NCI-H345 treated with DMSO at 0.1 percent for 48 hours (cell line): ENCODE results near the gene GNG12.

ENCODE experiments used
- DNase-seq: peaks from one replicate; lab custom pipeline; 2025; ENCODE audit not compliant: unreplicated experiment; lab: John Stamatoyannopoulos, UW

GNG12 gene

DNA sequence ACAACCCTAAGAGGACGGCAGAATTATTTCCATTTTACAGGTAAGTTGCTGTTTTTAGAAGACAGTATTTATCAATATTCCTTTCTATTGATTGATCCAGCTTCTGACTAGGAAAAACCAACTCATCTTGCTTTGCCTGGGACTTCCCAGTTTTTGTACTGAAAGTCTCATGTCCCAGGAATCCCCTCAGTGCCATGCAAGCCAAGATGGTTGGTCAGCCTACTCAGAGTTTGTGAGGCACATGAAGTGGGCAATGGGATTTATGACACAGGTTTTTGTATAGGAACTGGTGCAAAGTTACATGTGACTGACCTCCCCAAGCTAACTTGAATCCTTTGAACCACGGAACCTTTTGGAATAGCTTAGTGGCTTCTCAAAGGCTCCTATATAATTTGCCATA lies 45.5 kb downstream of the GNG12 start:
- no peak for DNase-seq

GRCh38 chr1:67785847-67786753 lies 47.2 kb downstream of the GNG12 start:
- DNase-seq = no peak

DNA sequence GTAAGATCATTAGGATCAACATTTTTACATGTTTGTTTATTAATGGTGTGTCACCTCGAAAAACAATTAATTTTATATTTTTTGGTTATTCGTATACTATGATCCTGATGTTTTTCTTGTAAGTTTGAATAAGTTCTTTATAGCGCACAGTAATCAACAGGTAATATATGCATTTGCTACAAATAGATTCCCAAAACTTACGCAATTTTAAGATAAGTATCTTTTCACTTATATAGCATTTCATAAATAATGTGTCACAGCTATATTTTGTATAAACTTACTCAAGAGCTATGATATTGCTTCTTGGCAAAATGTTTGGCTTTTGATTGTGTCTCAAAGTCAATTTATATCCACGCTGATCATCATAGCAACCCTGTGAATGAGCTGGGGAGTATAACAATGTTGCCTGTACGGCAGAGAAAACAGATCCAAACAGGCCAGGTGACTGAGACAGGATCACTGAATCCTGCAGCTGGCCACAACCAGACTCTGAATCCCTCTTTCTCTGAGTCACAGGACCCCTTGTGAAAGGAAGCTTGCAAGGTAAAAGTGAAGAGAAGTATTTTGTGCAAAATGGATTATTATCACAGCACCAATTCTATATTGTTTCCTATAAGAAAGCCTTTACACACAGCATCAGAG lies 48.6 kb downstream of the GNG12 start:
- DNase-seq = no peak

DNA sequence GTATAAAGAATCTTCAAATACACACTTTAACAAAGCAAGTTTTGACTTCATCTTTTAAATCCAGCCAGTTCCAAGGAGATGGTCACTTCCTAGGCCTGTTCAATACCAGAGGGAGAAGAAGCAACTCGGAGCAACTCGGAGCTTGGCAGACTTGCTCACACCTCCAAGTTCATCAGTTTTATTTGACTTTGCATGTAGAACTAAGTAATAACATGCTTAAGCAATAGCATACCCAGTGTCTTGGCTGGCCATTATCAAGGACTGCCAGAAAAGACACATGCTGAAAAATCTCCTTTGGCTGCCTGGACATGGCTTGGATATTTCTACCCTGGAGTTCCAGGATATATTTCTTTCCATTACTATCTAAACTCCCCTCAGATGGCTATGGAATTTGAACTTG lies 52.6 kb downstream of the GNG12 start:
- no peak for DNase-seq

DNA sequence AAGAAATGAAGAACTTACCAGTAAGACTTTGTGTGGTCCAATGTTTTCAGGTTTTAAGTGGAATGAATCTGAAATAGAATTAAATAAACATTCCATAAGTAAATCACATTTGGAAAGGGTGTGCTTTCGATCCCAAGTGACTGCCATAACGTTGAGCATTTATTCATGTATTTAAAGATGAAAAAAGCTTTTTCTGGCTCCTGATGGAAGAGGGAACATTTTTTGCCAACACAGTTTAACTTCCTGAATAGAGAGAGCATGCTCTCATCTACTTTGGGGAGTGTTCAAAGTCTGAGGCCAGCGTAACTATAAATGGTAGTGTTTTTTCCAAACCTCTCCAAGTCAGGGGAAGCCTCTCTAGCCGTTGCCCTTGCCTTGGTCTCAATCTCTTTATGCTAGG lies 55.8 kb downstream of the GNG12 start:
- DNase-seq = no peak

GRCh38 chr1:67777016-67777415 lies 56.3 kb downstream of the GNG12 start:
- no peak for DNase-seq

GRCh38 chr1:67773462-67773861 lies 59.8 kb downstream of the GNG12 start:
- no peak for DNase-seq

DNA sequence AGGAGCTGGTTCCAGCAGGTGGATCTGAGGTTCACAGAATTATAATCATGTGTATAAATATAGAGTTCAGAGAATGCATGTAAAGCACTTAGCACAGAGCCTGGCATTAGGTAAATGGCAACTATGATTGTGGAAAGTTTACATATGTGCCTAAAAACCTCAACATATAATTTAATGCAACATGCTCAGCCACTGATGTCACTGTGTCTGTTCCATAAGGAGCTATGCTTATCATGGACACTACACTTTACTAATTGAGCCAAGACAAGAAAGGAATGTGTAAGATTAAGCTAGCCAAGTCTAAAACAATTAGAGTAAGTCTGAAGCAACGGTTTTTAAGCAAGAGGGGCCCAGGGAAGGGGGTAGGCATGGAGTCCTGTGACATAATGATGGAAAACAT lies 61.5 kb downstream of the GNG12 start:
- no peak for DNase-seq

GRCh38 chr1:67771152-67771551 lies 62.1 kb downstream of the GNG12 start:
- DNase-seq = no peak

DNA sequence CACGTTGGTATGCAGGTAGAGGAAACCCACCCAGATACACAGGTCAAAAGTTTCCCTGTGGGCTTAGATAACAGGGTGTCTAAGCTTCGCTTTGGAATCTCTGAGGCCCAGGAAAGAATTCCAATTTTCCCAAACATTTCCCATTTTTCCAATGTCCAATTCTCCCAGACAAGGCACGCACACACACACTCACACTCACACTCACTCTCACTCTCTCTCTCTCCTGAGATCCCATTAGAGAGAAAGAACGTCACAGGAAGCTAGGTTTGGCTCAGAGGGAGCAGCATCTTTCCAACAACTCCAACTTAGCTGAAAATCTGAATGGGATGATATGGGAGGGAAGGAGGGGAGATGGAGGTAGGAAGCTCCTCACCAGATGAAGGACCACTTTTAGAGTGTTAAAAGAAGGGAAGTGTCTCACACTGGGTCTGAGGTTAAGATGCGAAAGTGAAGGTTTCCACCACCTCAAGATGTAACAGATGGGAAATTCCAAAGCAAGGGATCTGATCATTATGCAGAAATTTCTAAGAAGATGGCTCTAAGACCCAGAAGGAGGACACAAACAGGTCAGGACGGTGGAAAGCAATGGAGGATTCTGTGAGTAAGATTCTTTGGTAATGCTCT lies 63.5 kb downstream of the GNG12 start:
- DNase-seq = no peak

DNA sequence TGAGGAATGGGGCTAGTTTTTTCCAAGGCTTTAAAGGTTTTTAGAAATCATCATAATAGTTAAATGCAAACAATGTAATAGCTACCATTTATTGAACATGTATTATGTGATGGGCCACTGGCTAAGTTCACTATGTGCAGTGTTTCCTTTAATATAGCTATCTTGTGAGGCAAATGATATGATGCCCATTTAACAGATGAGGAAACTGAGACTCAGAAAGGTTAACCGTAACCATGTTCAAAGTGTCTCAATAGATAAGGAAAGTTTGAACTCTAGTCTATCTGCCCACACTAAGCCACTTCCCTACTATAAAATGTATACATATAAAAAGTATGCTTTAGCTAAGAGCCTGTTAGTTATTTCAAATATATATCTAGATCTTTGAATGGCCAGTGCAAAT lies 64.8 kb downstream of the GNG12 start:
- DNase-seq = no peak

GRCh38 chr1:67767103-67767782 lies 66.0 kb downstream of the GNG12 start:
- DNase-seq = no peak

DNA sequence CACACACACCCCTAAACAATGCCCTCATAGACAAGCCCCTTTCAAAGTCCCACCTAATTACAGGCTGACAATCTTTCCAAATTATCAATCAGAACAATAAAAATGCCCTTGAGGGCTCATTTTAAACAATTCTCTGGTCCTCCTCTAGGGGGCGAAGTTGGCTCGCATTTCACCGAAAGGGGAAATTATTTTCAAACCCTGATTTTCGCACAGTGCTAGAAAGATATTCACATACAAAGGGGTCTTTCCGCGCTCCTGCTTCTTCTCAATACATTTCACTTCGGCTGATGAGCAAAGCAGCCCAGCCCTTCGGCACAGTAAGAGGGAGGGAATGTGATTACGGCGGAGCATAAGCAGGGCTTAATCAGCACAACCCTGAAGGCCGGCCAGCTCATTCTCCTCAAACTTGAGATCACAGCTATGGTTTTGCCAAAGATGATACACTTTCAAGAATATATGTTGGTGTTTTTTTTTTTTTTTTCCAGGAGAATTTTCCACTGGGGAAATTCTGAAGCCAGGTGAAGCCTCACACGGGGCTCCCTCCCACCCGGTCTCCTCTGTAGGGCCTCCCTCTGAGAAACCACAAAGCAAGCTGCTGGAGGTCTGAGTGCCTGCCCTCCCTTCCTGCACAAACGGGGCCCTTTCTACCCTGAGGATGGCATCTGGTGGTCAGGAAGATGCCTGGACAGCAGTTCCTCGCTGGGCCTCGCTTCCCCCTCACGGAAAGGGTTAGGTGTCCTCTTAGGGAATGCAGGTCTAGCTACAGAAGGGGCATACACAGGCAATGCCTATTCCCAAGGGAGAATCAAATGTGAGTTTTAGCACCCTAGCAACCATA lies 66.9 kb downstream of the GNG12 start:
- DNase-seq = peak; percentile 25

DNA sequence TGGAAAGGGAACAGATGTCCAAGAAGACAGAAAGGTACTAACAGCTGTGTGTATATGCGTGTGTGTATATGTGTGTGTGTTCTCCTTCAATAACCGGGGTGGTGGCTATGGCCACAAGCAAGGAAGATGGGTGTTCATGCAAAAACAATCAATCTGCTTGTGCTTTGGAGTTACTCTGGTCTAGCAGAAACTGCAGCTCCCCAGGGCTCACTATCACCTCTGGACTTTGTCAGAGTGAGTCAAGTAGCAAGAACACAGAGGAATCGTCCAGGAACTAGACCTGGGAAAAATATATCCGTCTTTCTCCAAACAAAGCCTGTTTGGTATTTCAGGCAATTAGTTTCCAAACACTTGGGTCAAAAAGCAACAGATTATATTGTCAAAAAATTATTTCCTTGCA lies 68.6 kb downstream of the GNG12 start:
- no peak for DNase-seq

- no peak for DNase-seq
Measured at GRCh38 chr1:67761730-67762129, 71.5 kb downstream of the GNG12 start.

DNA sequence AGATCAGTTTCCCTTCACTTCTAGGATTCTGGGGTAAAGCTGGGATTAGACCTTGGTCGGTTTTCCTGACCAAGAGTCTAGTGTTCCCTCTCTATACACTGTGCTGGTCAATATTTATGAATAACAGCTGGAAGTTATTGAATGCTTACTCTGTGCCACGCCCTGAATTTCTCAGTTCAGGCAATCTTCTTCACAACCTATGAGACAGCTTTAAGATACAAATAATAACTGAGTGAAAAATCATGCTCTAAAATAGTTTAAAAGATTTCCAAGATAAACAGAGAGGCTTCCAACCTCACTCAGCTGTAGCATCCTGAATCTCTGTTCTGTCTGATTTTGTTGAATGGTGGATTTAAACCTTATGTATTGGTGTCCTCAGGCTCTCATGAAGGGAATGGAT lies 72.2 kb downstream of the GNG12 start:
- no peak for DNase-seq

DNA sequence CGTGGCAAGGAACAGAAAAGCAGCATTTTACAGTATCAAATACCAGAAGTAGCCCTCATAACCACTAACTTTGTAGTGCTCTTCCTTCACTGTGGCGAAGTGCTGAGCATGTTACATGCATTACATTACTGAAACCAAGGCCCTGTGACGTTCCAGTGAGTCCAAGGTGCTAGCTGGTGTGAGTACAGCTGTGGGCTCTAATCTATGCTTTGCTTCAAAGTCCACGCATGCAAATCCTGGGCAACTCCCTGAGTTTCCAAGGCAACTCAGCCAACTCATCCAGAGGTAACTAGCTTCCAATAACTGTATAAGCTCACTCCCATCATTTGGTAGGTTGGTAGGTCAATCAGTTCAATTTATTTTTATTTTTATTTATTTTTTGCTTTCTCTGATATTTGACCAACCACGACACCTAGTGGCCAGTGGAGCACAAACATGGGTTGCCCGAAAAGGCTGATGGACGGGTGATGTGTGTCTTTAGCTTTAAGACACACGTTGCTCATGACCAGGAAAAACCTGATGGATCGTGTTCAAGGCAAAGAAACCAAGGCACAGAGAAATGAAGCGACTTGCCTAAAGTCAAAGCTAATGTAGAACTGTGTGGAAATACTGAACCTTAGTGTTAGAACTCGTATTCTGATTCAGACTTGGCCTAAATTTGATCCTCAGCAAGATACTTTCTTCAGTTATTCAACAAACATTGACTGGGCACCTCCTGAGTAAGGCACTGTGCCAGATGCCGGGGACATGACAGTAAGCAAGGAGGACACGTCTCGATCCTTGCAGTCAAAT lies 73.0 kb downstream of the GNG12 start:
- peak; percentile 36 for DNase-seq

DNA sequence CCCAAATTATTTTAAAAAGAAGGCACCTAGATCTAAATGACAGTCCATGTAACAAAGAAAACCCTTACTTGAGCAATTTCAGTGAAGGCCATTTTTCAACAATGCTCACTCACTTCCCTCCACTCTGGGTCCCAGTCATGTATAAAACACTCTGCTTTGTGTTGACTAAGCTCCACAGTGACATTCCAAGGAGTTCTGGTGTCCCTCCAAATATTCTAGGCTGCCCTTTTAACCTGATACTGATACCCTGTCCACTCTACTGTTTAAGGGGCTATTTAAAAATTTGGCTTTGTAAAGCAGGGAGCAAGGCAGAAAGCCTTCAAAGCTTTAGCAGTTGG lies 73.6 kb downstream of the GNG12 start:
- DNase-seq = no peak

DNA sequence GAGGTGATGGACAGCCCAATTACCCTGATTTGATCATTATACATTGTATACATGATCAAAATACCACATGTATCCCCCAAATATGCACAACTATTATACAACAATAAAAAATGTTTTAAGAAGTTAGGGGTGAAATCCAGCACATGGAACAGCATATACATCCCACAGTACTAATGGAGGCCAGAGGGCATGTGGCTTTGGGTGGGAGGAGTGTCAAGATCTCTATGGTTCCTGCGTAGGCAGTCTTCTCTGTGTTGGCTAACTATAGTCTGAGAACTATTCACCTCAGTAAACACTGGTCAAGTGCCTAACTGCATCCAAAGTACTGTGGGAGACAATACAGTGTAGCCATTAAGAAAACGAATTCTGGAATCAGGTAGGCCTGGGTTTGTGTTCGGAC lies 74.2 kb downstream of the GNG12 start:
- no peak for DNase-seq

DNA sequence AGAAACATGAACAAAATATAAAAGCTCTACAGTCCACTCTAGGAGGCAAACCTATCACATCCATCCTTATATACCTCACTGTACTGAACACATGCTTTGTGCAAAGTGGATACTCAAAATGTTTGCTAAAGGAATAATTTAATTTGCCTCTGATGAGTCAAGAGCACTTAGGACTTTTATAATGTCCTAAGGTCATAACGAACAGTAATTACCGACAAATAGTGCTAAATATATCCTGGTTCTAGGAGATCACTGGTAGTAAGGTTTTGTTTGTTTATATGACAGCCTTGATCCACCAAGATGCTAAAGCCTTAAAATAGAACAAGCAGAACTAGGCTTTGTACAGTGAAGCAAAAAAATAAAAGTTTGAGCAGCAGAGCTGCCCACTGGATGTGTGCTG lies 77.6 kb downstream of the GNG12 start:
- DNase-seq = no peak
